Epithelial cell of proximal tubule (primary cell): ENCODE measurements around the gene IL32. TPM values are rescaled to one million over a fixed set of nuclear protein-coding genes. Genes with fewer than 3 reads are reported as not detected.

Experiments
- DNase-seq: peaks from one replicate; pipeline ENCODE4 v3.0.0-alpha.2; 2011; ENCODE audit warnings: low read depth
- H3K4me3 ChIP-seq: 2 replicates; pipeline ENCODE4 v1.5.1; 2011; ENCODE audit warnings: low read depth, mild to moderate bottlenecking, low read length
- CTCF ChIP-seq: conservative IDR thresholded peaks from 2 replicates; pipeline ENCODE4 v1.5.1; 2012; ENCODE audit warnings: low read depth, mild to moderate bottlenecking, low read length
- total RNA-seq: library from RNA; depleted of rRNA; stranded (reverse); fragments of >200 nt; gene quantifications from 2 replicates; pipeline ENCODE4 v1.2.3, GENCODE V29; 2015

IL32 gene
- total RNA-seq, 1 donor from 2014 or later = 747 TPM

- no peak overlapping the region for H3K4me3 ChIP-seq
- TF ChIP-seq CTCF = no peak
- DNase-seq = no peak
Observed at GRCh38 chr16:3038256-3038655, 27.2 kb upstream of the IL32 start.

DNA sequence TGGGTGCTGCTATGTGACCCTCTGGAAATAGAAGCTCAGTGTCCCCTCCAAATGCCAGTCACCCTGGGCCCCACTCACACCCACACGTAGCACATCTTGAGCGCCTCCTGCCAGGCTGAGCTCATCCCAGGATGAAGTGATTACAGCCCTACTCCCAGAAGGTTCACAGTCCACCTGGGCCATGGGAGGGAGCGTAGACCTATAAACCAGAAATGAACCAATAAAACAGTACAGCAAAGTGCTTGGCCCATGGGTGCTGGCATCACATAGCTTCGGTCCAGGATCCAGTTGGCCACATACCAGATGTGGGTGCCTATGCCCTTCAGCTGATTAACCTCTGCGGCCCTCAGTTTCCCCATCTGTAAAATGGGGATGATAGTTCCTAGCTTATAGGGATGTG is 26.5 kb upstream of the IL32 start:
- no peak for DNase-seq
- no peak overlapping the region for H3K4me3 ChIP-seq
- TF ChIP-seq CTCF = no peak

DNA sequence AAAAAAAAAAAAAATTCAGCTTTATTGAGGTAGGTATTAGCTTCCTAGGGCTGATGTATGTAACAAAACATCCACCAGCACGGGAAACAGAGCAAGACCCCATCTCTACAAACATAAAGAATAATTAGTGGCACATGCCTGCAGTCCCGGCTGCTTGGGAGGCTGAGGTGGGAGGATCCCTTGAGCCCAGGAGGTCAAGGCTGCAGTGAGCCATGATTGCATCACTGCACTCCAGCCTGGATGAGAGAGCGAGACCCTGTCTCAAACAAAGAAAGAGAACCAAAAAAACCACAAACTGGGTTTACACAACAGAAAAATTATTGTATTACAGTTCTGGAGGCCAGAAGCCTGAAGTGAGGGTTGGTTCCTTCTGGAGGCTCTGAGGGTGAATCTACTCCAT is 23.1 kb upstream of the IL32 start:
- H3K4me3 ChIP-seq = no peak overlapping the region
- no peak for TF ChIP-seq CTCF
- DNase-seq = no peak

GRCh38 chr16:3044708-3045107 is 20.7 kb upstream of the IL32 start:
- TF ChIP-seq CTCF = no peak
- H3K4me3 ChIP-seq = no peak overlapping the region
- no peak for DNase-seq

- no peak for DNase-seq
- H3K4me3 ChIP-seq = peak within 1 kb of the TSS; percentile 32
- TF ChIP-seq CTCF = no peak
Observed at GRCh38 chr16:3045758-3046640, 19.4 kb upstream of the IL32 start, which contains the start of gene MMP25. Gene MMP25 (plus strand): TSS chr16:3046561. CDS start chr16:3046918, 357 bp downstream.

DNA sequence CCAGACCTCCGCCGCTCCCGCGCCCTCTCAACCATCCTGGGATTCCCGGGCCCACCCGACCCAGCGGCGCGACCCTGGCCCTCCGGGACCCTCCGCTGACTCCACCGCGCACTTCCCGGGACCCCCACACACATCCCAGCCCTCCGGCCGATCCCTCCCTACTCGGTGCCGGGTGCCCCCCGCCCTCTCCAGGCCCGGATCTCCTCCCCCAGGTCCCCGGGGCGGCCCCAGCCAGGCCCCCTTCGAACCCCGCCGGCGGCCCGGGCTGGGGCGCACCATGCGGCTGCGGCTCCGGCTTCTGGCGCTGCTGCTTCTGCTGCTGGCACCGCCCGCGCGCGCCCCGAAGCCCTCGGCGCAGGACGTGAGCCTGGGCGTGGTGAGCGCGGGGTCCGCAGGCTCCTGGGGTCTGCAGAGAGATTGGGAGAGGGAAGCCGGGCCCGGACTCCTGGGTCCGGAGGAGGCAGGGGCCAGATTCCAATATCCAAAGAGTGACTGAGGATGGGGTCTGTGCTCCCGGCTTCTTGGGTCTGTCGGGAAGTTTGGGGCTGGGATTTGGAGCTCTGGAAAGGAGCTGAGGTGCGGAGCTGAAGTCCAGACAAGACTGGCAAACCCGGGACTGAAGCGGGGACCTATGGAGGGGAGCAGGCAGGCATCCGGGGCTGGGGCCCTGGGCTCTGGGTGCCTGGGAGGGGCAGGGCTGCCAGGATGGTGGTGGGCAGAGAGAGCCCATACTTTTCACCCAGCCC is 18.6 kb upstream of the IL32 start:
- no peak for TF ChIP-seq CTCF
- DNase-seq = no peak
- H3K4me3 ChIP-seq = no peak overlapping the region

- DNase-seq = no peak
- TF ChIP-seq CTCF = no peak
- H3K4me3 ChIP-seq = no peak overlapping the region
Observed at GRCh38 chr16:3047387-3047720, 18.1 kb upstream of the IL32 start.
